ENCODE measurements around the gene C8B. TPM values are rescaled to one million over a fixed set of nuclear protein-coding genes. Genes with fewer than 3 reads are reported as not detected.

The C8B gene
- total and polyA plus RNA-seq, 9 of the 15 experiments (the other 6 are each of a cell fraction or from before 2014, with no cell fraction given): not detected

DNA sequence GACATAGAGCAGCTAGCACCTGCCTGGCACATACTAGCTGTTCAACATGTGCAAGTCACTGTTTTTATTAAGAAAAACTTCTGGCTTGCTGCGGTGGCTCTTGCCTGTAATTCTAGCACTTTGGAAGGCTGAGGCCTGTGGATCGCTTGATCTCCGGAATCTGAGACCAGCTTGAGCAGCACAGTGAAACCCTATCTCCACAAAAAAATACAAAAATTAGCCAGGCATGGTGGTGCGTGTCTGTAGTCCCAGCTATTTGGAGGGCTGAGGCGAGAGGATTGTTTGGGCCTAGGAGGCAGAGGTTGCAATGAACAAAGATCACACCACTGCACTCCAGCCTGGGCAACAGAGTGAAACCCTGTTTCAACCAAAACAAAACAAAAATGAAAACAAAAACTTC lies 27.7 kb upstream of the C8B start (continued):
- TF ChIP-seq, protein P1, sequence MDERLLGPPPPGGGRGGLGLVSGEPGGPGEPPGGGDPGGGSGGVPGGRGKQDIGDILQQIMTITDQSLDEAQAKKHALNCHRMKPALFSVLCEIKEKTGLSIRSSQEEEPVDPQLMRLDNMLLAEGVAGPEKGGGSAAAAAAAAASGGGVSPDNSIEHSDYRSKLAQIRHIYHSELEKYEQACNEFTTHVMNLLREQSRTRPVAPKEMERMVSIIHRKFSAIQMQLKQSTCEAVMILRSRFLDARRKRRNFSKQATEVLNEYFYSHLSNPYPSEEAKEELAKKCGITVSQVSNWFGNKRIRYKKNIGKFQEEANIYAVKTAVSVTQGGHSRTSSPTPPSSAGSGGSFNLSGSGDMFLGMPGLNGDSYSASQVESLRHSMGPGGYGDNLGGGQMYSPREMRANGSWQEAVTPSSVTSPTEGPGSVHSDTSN (CRISPR knock-in tag; IDR thresholded peaks at IDR 0.05; ENCODE audit: low read depth): no peak
- TF ChIP-seq, protein P1 (tag; conservative IDR thresholded peaks at IDR 0.05; ENCODE audit: low read depth): no peak
- no peak for TF ChIP-seq ZKSCAN1 (IDR thresholded peaks at IDR 0.05; ENCODE audit: low read depth, low read length)
- TF ChIP-seq, protein P2, sequence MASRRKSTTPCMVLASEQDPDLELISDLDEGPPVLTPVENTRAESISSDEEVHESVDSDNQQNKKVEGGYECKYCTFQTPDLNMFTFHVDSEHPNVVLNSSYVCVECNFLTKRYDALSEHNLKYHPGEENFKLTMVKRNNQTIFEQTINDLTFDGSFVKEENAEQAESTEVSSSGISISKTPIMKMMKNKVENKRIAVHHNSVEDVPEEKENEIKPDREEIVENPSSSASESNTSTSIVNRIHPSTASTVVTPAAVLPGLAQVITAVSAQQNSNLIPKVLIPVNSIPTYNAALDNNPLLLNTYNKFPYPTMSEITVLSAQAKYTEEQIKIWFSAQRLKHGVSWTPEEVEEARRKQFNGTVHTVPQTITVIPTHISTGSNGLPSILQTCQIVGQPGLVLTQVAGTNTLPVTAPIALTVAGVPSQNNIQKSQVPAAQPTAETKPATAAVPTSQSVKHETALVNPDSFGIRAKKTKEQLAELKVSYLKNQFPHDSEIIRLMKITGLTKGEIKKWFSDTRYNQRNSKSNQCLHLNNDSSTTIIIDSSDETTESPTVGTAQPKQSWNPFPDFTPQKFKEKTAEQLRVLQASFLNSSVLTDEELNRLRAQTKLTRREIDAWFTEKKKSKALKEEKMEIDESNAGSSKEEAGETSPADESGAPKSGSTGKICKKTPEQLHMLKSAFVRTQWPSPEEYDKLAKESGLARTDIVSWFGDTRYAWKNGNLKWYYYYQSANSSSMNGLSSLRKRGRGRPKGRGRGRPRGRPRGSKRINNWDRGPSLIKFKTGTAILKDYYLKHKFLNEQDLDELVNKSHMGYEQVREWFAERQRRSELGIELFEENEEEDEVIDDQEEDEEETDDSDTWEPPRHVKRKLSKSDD (conservative IDR thresholded peaks at IDR 0.05; ENCODE audit: low read length): no peak
- no peak for TF ChIP-seq CBFB (CRISPR knock-in tag; IDR thresholded peaks at IDR 0.05)
- no peak for TF ChIP-seq GABPB2 (CRISPR knock-in tag; conservative IDR thresholded peaks at IDR 0.05)
- no peak for TF ChIP-seq HDGF (IDR thresholded peaks at IDR 0.05)
- no peak for TF ChIP-seq TEAD4 (IDR thresholded peaks at IDR 0.05; ENCODE audit: low read length)
- no peak for TF ChIP-seq TEAD4 (CRISPR knock-in tag; IDR thresholded peaks at IDR 0.05; ENCODE audit: borderline replicate concordance)
